RWPE1 (cell line): ENCODE results near the gene LCN2.
A peak's percentile ranks its signal among the peaks of the same experiment; 100 is the strongest.

Source experiments
- CTCF ChIA-PET: fragments of 350-600 bp; sonication (Branson Sonifier 250); formaldehyde crosslinking; extraction: SDS; loops from one replicate; lab custom pipeline; 2021; lab: Yijun Ruan, JAX
- POLR2A ChIA-PET: fragments of 400-600 bp; formaldehyde crosslinking; extraction: SDS; loops from one replicate; lab custom pipeline; 2020; ENCODE audit warnings: antibody characterized with exemption; ENCODE audit not compliant: low non-redundant PET; lab: Yijun Ruan, JAX
- DNase-seq: peaks from one replicate; pipeline ENCODE4 v3.0.0; 2012; ENCODE audit warnings: low spot score
- H3K27ac ChIP-seq: fragments of 450-650 bp; 2 replicates; pipeline ENCODE4 v1.5.1; 2017
- TF ChIP-seq, protein P1 (sequence below): fragments of 450-650 bp; conservative IDR thresholded peaks from 2 replicates; pipeline ENCODE4 v1.5.1; 2017; ENCODE audit warnings: low read depth, mild to moderate bottlenecking

LCN2 gene

DNA sequence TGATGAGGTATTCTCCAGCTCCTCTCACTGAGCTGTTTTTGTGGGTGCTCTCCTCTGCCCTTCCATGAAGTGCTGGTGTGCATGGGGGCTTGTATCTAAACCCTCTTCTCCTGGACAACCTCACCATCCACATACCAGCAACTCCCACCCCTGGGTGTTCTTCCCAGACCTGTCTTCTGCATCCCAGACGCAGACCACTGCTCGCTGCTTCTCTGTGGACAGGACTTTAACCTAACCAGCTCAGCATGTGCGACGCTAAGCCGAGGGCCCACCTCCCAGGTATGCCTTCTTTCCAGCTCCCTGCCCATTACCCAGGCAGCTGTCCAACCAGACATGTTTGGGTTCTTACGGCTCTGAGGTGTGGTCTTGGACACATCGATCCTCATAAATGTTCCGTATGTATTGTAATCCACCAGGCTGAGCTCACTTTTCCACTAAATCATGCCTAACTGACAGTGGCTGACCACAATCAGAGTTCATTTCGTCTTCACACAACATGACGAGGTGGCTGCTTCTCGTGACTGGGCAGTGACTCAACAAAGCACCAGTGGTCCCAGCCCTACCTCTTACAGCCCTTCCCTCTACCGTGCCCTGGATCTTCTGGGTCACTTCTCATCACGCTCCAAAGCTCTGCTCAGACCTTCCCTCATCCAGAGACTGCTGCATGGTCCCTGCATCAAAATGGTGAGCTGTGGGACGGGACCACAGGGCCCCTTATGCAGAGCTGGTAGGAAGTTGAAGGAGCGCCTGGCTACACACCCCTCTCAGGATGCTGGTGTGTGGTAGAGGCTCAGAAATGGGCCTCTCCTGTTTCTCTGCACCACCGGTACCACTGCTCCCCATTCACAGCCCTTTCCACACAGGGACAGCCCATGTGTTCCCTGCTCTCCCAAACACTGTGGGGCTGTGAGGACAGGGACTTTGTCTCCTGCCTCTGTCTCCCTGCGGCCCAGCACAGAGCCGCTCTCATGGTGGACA is 12.1 kb upstream of the LCN2 start:
- ChIA-PET POLR2A (interaction anchor here (0.6 to 1.1 kb wide), 4 partner anchors 9 to 56 kb away, joined by 3 to 4 read pairs (median 4); no protein-coding TSS in a partner anchor), CTCF (interaction anchor here (0.6 to 1.9 kb wide), 4 partner anchors 9 to 27 kb away, joined by 3 to 8 read pairs (median 4); no protein-coding TSS in a partner anchor)
- TF ChIP-seq, protein P1, sequence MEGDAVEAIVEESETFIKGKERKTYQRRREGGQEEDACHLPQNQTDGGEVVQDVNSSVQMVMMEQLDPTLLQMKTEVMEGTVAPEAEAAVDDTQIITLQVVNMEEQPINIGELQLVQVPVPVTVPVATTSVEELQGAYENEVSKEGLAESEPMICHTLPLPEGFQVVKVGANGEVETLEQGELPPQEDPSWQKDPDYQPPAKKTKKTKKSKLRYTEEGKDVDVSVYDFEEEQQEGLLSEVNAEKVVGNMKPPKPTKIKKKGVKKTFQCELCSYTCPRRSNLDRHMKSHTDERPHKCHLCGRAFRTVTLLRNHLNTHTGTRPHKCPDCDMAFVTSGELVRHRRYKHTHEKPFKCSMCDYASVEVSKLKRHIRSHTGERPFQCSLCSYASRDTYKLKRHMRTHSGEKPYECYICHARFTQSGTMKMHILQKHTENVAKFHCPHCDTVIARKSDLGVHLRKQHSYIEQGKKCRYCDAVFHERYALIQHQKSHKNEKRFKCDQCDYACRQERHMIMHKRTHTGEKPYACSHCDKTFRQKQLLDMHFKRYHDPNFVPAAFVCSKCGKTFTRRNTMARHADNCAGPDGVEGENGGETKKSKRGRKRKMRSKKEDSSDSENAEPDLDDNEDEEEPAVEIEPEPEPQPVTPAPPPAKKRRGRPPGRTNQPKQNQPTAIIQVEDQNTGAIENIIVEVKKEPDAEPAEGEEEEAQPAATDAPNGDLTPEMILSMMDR = no peak
- peak overlapping the region; percentile 10; the same call in 1 of the 2 replicates for H3K27ac ChIP-seq
- DNase-seq = peak; percentile 50

DNA sequence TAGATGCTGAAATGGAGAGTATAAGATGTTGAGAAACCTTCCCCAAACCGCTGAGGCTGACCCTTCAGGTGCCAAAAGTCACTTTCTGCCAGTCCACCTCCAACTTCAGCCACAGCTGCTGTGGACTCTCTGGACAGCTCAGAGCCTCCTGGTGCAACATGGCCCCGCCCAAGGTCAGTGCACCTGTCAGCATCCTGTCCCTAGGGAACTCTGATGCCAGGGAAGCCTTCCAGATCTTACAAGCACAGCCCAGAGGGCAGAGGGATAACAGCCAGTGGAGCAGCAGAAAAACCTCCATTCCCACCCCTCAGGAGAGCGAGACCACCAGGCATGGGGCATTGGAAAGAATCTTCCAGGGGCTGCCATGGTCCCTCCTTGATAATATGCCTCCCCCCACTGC is 11.3 kb upstream of the LCN2 start:
- ChIA-PET CTCF (interaction anchor here (1.9 kb wide), 1 partner anchor 20 kb away, joined by 8 read pairs; no protein-coding TSS in a partner anchor), POLR2A (no interaction called here)
- DNase-seq = no peak
- H3K27ac ChIP-seq = no peak overlapping the region
- TF ChIP-seq, protein P1 = no peak

DNA sequence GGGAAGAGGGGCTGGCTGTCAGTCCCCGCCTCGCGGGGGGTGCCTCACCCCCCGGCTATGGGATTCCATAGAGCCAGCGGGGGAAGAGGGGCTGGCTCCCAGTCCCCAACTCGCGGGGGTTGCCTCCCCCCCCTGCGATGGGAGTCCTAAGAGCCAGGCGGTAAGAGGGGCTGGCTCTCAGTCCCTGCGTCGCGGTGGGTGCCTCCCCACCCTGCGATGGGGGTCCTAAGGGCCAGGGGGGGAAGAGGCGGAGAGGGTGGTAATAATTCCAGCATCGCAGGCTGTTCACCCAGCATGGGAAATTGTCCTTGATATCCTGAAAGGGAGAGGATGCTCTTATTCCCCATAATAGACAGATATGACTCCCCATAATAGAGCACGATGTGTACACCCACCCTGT is 9.6 kb upstream of the LCN2 start:
- no peak overlapping the region for H3K27ac ChIP-seq
- ChIA-PET CTCF (no interaction called here), POLR2A (no interaction called here)
- DNase-seq = no peak
- TF ChIP-seq, protein P1 = no peak

DNA sequence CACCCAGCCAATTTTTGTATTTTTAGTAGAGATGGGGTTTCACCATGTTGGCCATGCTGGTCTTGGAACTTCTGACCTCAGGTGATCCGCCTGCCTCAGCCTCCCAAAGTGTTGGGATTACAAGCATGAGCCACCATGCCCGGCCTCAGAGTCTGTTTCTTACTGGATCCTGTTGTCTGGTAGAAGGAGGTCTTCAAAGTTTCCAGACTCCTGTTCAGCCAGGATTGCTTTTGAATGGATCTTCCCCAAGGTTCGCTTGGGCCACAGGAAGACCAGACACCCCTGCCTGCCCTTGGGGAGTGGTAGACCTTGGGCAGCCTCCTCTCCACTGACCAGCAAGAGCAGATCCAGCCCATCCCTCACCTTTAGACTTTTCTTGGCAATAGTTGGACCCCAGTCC is 7.6 kb upstream of the LCN2 start:
- TF ChIP-seq, protein P1 = no peak
- H3K27ac ChIP-seq = no peak overlapping the region
- POLR2A ChIA-PET = no interaction called here
- DNase-seq = no peak
- CTCF ChIA-PET = interaction anchor here (1.2 kb wide), 1 partner anchor 13 kb away, joined by 3 read pairs; no protein-coding TSS in a partner anchor

DNA sequence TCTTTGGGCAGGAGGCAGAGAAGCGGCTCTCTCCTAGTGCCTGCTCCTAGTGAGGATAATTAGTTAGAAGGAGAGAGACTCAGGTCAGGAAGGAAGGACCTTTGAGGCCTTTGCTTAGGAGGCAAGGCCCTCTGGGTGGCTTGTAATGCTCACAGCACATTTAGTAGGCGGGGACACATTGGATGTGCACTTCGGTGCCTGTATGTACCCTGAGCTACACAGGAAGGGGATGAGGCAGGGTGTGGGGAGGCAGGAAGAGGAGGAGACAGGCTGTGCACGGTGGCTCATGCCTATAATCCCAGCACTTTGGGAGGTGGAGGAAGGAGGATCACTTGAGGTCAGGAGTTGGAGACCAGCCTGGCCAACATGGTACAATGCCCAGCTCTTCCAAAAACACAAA is 7.2 kb upstream of the LCN2 start:
- DNase-seq = no peak
- H3K27ac ChIP-seq = no peak overlapping the region
- ChIA-PET POLR2A (no interaction called here), CTCF (interaction anchor here (1.2 kb wide), 1 partner anchor 14 kb away, joined by 3 read pairs; no protein-coding TSS in a partner anchor)
- TF ChIP-seq, protein P1 = no peak

DNA sequence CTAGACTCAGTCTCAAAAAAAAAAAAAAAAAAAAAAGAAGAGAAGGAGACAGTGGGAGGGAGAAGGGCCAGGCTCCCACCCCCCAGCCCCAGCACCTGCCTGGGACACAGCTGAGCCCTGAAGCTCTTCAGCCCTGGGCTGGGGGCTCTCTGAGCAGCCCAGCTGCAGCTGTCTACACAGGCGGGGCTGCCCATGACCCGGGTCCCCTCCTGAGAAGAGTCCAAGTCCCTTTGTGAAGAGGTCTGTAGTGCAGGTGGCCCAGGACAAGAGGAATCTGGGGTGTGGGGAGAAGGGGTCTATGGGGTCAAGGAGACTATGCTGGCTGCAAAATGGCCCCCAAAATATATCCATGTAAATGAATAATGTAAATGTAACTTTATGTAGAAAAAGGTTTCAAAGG is 6.7 kb upstream of the LCN2 start:
- CTCF ChIA-PET = interaction anchor here (0.6 to 1.2 kb wide), 3 partner anchors 14 to 407 kb away, joined by 3 to 10 read pairs (median 3); partner anchors contain the start of gene TOR2A
- DNase-seq = no peak
- 0 out of 2 replicates have a peak overlapping the region, but pooled peaks have one; percentile 1 for H3K27ac ChIP-seq
- TF ChIP-seq, protein P1 = no peak
- POLR2A ChIA-PET = no interaction called here
